H1 (cell line): ENCODE measurements around the gene NEO1. TPM values are rescaled to one million over a fixed set of nuclear protein-coding genes. Genes with fewer than 3 reads are reported as not detected.

Source experiments
- CHD1 ChIP-seq: IDR thresholded peaks from 2 replicates; pipeline ENCODE4 v1.6.1; 2012; ENCODE audit warnings: low read depth, low read length, improper control_type of control experiment
- polyA plus RNA-seq, 7 experiments: library from polyadenylated mRNA; depleted of rRNA in 3 of 7; stranded (reverse) in 5 of 7; unstranded in 2 of 7; fragments of >200 nt in 5 of 7; fragments of 200-250 nt in 2 of 7; gene quantifications; 1 replicate in 5 of 7; 2 replicates in 1 of 7; 4 replicates in 1 of 7; pipeline versions ENCODE4 v1.2.1 to v1.2.3, GENCODE V29; 2011 to 2013; ENCODE audit warnings: missing spikeins in 2 of 7, mixed read lengths in 2 of 7
- total RNA-seq: library from RNA; stranded (reverse); fragmentation: NEBNext Ultra II Directional; extraction: Animal tissue kit (Norgen Biotek cat#: 25700); gene quantifications from 2 replicates; pipeline ENCODE4 v1.2.1, GENCODE V29; 2021

The NEO1 gene
- total and polyA plus RNA-seq, 2 of the 8 experiments (the other 6 are each of a cell fraction or from before 2014, with no cell fraction given) = 36.0 to 51.0 TPM

DNA sequence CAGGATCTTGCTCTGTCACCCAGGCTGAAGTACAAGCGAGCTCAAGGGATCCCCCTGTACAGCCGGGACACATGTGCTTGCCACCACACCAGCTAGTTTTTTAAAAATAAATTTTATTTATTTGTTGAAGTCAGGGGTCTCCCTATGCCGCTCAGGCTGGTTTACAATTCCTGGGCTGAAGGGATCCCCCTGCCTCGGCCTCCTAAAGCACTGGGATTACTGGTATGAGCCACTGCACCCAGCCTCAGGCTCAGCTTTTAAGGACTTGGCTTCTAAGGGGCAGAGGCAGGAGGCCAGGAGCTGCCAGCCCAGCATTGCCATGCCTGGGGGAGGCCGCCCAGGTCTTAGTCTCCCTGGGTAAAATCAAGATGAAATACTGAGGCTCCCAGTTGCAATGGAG lies 279.2 kb downstream of the NEO1 start (continued):
- TF ChIP-seq CHD1 = no peak
- TF ChIP-seq, all 59 proteins: peak for 0
